GM23248 (cell line): ENCODE data around the gene DNMT3L. TPM values are rescaled to one million over a fixed set of nuclear protein-coding genes. Genes with fewer than 3 reads are reported as not detected.

Experiments used
- DNase-seq: peaks from one replicate; pipeline ENCODE4 v3.0.0-alpha.2; 2015
- H2AFZ ChIP-seq: fragments of 200-600 bp; sonication (generic); 2 replicates; pipeline ENCODE4 v1.6.1; 2016; ENCODE audit warnings: antibody characterized with exemption
- H3F3A ChIP-seq: fragments of 200-600 bp; sonication (generic); 2 replicates; pipeline ENCODE4 v1.6.1; 2016; ENCODE audit warnings: mild to moderate bottlenecking, antibody characterized with exemption, mixed run types; ENCODE audit not compliant: insufficient read depth
- H3K27ac ChIP-seq: fragments of 200-600 bp; sonication (generic); 2 replicates; pipeline ENCODE4 v1.5.1; 2016; ENCODE audit warnings: mild to moderate bottlenecking
- H3K27me3 ChIP-seq: fragments of 200-600 bp; sonication (generic); replicated peaks from 2 replicates; pipeline ENCODE4 v1.6.1; 2016; ENCODE audit warnings: mild to moderate bottlenecking; ENCODE audit not compliant: insufficient read depth
- H3K36me3 ChIP-seq: fragments of 200-600 bp; sonication (generic); 2 replicates; pipeline ENCODE4 v1.6.1; 2016; ENCODE audit warnings: low read depth, mild to moderate bottlenecking
- H3K4me1 ChIP-seq: fragments of 200-600 bp; sonication (generic); 2 replicates; pipeline ENCODE4 v1.6.1; 2016; ENCODE audit warnings: mild to moderate bottlenecking; ENCODE audit not compliant: insufficient read depth
- H3K4me2 ChIP-seq: fragments of 200-600 bp; sonication (generic); one replicate; pipeline ENCODE4 v1.6.1; 2016; ENCODE audit warnings: mild to moderate bottlenecking; ENCODE audit not compliant: unreplicated experiment
- H3K4me3 ChIP-seq: fragments of 200-600 bp; sonication (generic); 2 replicates; pipeline ENCODE4 v1.5.1; 2016; ENCODE audit warnings: mild to moderate bottlenecking
- H3K79me2 ChIP-seq: fragments of 200-600 bp; sonication (generic); 2 replicates; pipeline ENCODE4 v1.6.1; 2016; ENCODE audit warnings: mild to moderate bottlenecking; ENCODE audit not compliant: insufficient read depth
- H3K9ac ChIP-seq: fragments of 200-600 bp; sonication (generic); 2 replicates; pipeline ENCODE4 v1.6.1; 2016; ENCODE audit warnings: mild to moderate bottlenecking
- H3K9me2 ChIP-seq: fragments of 200-600 bp; sonication (generic); 2 replicates; pipeline ENCODE4 v1.6.1; 2016; ENCODE audit warnings: mixed run types, mild to moderate bottlenecking, moderate library complexity; ENCODE audit not compliant: insufficient read depth
- H3K9me3 ChIP-seq: fragments of 200-600 bp; sonication (generic); one replicate; pipeline ENCODE4 v1.6.1; 2017; ENCODE audit warnings: low read depth
- H4K20me1 ChIP-seq: fragments of 200-600 bp; sonication (generic); 2 replicates; pipeline ENCODE4 v1.6.0; 2016; ENCODE audit not compliant: insufficient read depth
- EZH2 ChIP-seq: fragments of 200-600 bp; sonication (generic); IDR thresholded peaks from 2 replicates; pipeline ENCODE4 v1.6.1; 2018; ENCODE audit warnings: antibody characterized with exemption, mild to moderate bottlenecking; ENCODE audit not compliant: insufficient read depth, poor library complexity, severe bottlenecking
- EZH2phosphoT487 ChIP-seq: fragments of 200-600 bp; sonication (generic); IDR thresholded peaks from 2 replicates; pipeline ENCODE4 v1.6.1; 2018; ENCODE audit warnings: antibody characterized with exemption, moderate library complexity, mild to moderate bottlenecking, low read depth; ENCODE audit not compliant: insufficient read depth
- WGBS, 2 experiments: methylation state at CpG; one replicate each; pipeline ENCODE4 v1.1.6; 2015 to 2017; ENCODE audit warnings: low lambda C conversion rate in 2 of 2, low coverage in 1 of 2; ENCODE audit errors: missing lambda C conversion rate in 2 of 2; 5-methylcytosine and 5-hydroxymethylcytosine counted together
- in situ Hi-C: fragments of 300-500 bp; cut with MboI; formaldehyde crosslinking; loops from 2 replicates; pipeline ENCODE4 v1.15.0; 2020
- polyA plus RNA-seq: library from polyadenylated mRNA; unstranded; fragments of >200 nt; fragmentation: Nextera tagmentation; extraction: Ambion mirVana; gene quantifications from 2 replicates; pipeline ENCODE4 v1.2.1, GENCODE V29; 2016
- total RNA-seq: library from RNA; depleted of rRNA; stranded (reverse); fragments of >200 nt; shearing (Covaris generic); gene quantifications from 2 replicates; pipeline ENCODE4 v1.2.3, GENCODE V29; 2014

DNMT3L gene
- total and polyA plus RNA-seq, 2 experiments from 2014 or later: not detected

- Histone ChIP-seq H3K4me1 (peaks cover 12% of the 10 kb centered on the region), H3K9me3 (no peaks in the 10 kb centered on the region), H3K9me2 (no peaks in the 10 kb centered on the region), H2AFZ (no peak overlapping the region), H4K20me1 (no peaks in the 10 kb centered on the region), H3F3A (peaks cover 5% of the 10 kb centered on the region; the same call in 1 of the 2 replicates), H3K79me2 (peaks cover 66% of the 10 kb centered on the region), H3K27ac (no peak overlapping the region), H3K4me3 (no peak overlapping the region), H3K4me2 (no peak overlapping the region), H3K9ac (no peak overlapping the region), H3K36me3 (no peaks in the 10 kb centered on the region), H3K27me3 (no peaks in the 10 kb centered on the region)
- in situ Hi-C loops: no loop called here
- DNase-seq: no peak
- whole genome bisulfite sequencing, 2 experiments: 87 to 89% methylated on average over 9 of the region's 9 CpGs
- TF ChIP-seq EZH2phosphoT487 (no peak), EZH2 (no peak)
Measured at GRCh38 chr21:44301961-44302406, 40.3 kb upstream of the DNMT3L start.

- peak overlapping the region; percentile 90 for H3K9ac ChIP-seq
Measured at GRCh38 chr21:44301141-44301540, 39.4 kb upstream of the DNMT3L start.

GRCh38 chr21:44300262-44300959 is 38.7 kb upstream of the DNMT3L start:
- Histone ChIP-seq H3K4me2 (peak overlapping the region; percentile 94), H4K20me1 (no peaks in the 10 kb centered on the region), H3K27ac (peak overlapping the region; percentile 42), H3K9ac (peak overlapping the region; percentile 90), H3K4me3 (peak overlapping the region; percentile 77), H2AFZ (peak overlapping the region; percentile 21; the same call in 1 of the 2 replicates), H3K4me1 (peaks cover 12% of the 10 kb centered on the region), H3K36me3 (no peaks in the 10 kb centered on the region), H3K9me2 (no peaks in the 10 kb centered on the region), H3F3A (peaks cover 5% of the 10 kb centered on the region; the same call in 1 of the 2 replicates), H3K27me3 (no peaks in the 10 kb centered on the region), H3K9me3 (no peaks in the 10 kb centered on the region), H3K79me2 (peaks cover 52% of the 10 kb centered on the region)
- peak; percentile 83 for DNase-seq
- TF ChIP-seq EZH2phosphoT487: no peak
- TF ChIP-seq EZH2: no peak
- 2 to 3% methylated on average over 43 to 66 of the region's 67 CpGs for WGBS, 2 experiments
- in situ Hi-C loops: no loop called here

More at GRCh38 chr21:44301141-44301540, 39.4 kb upstream of the DNMT3L start:
- DNase-seq: peak; percentile 17
- H3K9me3 ChIP-seq: no peaks in the 10 kb centered on the region
- H3K4me2 ChIP-seq: peak overlapping the region; percentile 94
- peaks cover 5% of the 10 kb centered on the region; the same call in 1 of the 2 replicates for H3F3A ChIP-seq
- no peaks in the 10 kb centered on the region for H4K20me1 ChIP-seq
- H3K4me3 ChIP-seq: peak overlapping the region; percentile 77
- H3K4me1 ChIP-seq: peaks cover 12% of the 10 kb centered on the region
- H3K36me3 ChIP-seq: no peaks in the 10 kb centered on the region
- in situ Hi-C loops: no loop called here
- no peaks in the 10 kb centered on the region for H3K27me3 ChIP-seq
- H3K79me2 ChIP-seq: peaks cover 59% of the 10 kb centered on the region
- no peak overlapping the region for H2AFZ ChIP-seq
- WGBS, 2 experiments: 65 to 67% methylated on average over 11 to 13 of the region's 13 CpGs
- no peak overlapping the region for H3K27ac ChIP-seq
- TF ChIP-seq EZH2phosphoT487 (no peak), EZH2 (no peak)
- H3K9me2 ChIP-seq: no peaks in the 10 kb centered on the region

GRCh38 chr21:44299458-44300261 is 38.0 kb upstream of the DNMT3L start, which contains the start of gene PFKL:
PFKL (plus strand) TSS chr21:44300053; CDS start chr21:44300106, 53 bp downstream.
- Histone ChIP-seq H3K4me3 (peak within 1 kb of the TSS; percentile 77), H3K79me2 (peaks cover 44% of the 10 kb centered on the region), H3K36me3 (no peaks in the 10 kb centered on the region), H3K4me1 (peaks cover 12% of the 10 kb centered on the region), H3K27me3 (no peaks in the 10 kb centered on the region), H3K4me2 (peak within 1 kb of the TSS; percentile 94), H3K27ac (peak within 1 kb of the TSS; percentile 73), H3K9me2 (no peaks in the 10 kb centered on the region), H3F3A (peaks cover 5% of the 10 kb centered on the region; the same call in 1 of the 2 replicates), H3K9ac (peak within 1 kb of the TSS; percentile 90), H3K9me3 (no peaks in the 10 kb centered on the region), H4K20me1 (no peaks in the 10 kb centered on the region), H2AFZ (peak within 1 kb of the TSS; percentile 89)
- WGBS, 2 experiments: 3 to 6% methylated on average over 31 to 61 of the region's 94 CpGs
- TF ChIP-seq EZH2phosphoT487: no peak
- TF ChIP-seq EZH2: no peak
- in situ Hi-C loops: no loop called here
- peak; percentile 86 for DNase-seq
